Endothelial cell of umbilical vein (primary cell): ENCODE data around the gene PDE6C.

Source experiments
- EZH2 ChIP-seq: IDR thresholded peaks from 2 replicates; pipeline ENCODE4 v1.6.1; 2012; ENCODE audit warnings: borderline replicate concordance, low read depth, mild to moderate bottlenecking, moderate library complexity, low read length, inconsistent platforms; ENCODE audit not compliant: severe bottlenecking
- TF ChIP-seq, protein P1 (sequence below), 2 donors: IDR thresholded peaks; 1 replicate in 1 of 2; 2 replicates in 1 of 2; pipeline ENCODE4 v1.5.1; 2011; ENCODE audit warnings: low read length in 2 of 2, mild to moderate bottlenecking in 2 of 2, moderate library complexity in 2 of 2, control low read depth in 1 of 2, inconsistent platforms in 1 of 2, low read depth in 1 of 2; ENCODE audit not compliant: insufficient read depth in 1 of 2; ENCODE audit errors: extremely low read depth in 1 of 2

DNA sequence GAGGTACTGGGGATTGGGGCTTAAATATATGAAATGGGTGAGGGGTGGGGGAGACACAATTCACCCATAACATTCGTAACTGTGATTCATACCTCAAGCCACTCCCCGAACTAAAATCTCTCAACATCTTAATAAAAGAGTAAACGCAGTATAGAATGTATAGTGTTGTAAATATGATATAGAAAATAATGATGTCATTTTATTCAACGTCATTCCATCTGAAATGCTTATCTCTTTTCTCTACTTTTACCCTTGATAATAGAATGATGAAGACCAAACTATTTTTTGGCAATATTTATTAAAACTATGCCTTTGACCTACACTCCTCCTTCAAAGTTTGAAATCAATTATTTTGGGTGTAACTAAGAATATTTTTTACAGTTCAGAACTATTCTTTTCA is 53.7 kb downstream of the PDE6C start:
- no peak for TF ChIP-seq EZH2
- TF ChIP-seq, protein P1, sequence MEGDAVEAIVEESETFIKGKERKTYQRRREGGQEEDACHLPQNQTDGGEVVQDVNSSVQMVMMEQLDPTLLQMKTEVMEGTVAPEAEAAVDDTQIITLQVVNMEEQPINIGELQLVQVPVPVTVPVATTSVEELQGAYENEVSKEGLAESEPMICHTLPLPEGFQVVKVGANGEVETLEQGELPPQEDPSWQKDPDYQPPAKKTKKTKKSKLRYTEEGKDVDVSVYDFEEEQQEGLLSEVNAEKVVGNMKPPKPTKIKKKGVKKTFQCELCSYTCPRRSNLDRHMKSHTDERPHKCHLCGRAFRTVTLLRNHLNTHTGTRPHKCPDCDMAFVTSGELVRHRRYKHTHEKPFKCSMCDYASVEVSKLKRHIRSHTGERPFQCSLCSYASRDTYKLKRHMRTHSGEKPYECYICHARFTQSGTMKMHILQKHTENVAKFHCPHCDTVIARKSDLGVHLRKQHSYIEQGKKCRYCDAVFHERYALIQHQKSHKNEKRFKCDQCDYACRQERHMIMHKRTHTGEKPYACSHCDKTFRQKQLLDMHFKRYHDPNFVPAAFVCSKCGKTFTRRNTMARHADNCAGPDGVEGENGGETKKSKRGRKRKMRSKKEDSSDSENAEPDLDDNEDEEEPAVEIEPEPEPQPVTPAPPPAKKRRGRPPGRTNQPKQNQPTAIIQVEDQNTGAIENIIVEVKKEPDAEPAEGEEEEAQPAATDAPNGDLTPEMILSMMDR (IDR thresholded peaks at IDR 0.05; ENCODE audit: extremely low read depth in 1 of 2, insufficient read depth in 1 of 2, low read depth in 1 of 2, low read length in 2 of 2), result no peak
